DND-41 (cell line): ENCODE results near the gene GRAMD1A.
"Not testable (repeated sequence)": the region's sequence is repeated elsewhere in the genome, so short reads cannot be mapped to it uniquely, and the experiment has no call there.

Source experiments
- EZH2 ChIP-seq: IDR thresholded peaks from 3 replicates; pipeline ENCODE4 v1.6.1; 2012; ENCODE audit warnings: borderline replicate concordance, low read depth, mild to moderate bottlenecking, moderate library complexity, low read length, inconsistent platforms; ENCODE audit not compliant: severe bottlenecking
- TF ChIP-seq, protein P1 (sequence below): IDR thresholded peaks from 2 replicates; pipeline ENCODE4 v1.5.1; 2012; ENCODE audit warnings: borderline replicate concordance, low read length, moderate library complexity, mild to moderate bottlenecking; ENCODE audit not compliant: poor library complexity, severe bottlenecking; ENCODE audit errors: extremely low read depth

DNA sequence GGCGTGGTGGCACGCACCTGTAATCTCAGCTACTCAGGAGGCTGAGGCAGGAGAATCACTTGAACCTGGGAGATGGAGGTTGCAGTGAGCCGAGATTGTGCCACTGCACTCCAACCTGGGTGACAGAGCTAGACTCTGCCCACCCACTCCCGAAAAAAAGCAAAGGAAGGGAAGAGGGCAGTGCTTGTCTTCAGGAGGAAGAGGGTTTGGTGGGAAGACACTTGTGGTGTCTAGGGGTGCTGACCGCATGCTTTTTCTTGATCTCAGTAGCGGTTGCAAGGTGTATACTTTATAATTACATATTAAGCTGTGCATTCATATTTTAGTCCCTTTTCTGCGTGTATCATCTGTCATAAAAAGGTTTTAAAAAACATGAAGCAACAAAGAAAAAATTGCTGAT lies 7.5 kb upstream of the GRAMD1A start:
- TF ChIP-seq, protein P1, sequence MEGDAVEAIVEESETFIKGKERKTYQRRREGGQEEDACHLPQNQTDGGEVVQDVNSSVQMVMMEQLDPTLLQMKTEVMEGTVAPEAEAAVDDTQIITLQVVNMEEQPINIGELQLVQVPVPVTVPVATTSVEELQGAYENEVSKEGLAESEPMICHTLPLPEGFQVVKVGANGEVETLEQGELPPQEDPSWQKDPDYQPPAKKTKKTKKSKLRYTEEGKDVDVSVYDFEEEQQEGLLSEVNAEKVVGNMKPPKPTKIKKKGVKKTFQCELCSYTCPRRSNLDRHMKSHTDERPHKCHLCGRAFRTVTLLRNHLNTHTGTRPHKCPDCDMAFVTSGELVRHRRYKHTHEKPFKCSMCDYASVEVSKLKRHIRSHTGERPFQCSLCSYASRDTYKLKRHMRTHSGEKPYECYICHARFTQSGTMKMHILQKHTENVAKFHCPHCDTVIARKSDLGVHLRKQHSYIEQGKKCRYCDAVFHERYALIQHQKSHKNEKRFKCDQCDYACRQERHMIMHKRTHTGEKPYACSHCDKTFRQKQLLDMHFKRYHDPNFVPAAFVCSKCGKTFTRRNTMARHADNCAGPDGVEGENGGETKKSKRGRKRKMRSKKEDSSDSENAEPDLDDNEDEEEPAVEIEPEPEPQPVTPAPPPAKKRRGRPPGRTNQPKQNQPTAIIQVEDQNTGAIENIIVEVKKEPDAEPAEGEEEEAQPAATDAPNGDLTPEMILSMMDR: not testable (repeated sequence)
- not testable (repeated sequence) for TF ChIP-seq EZH2
